Dedifferentiated amniotic fluid mesenchymal stem cell (primary cell): ENCODE measurements around the gene TRPC3.

Experiments used
- DNase-seq: peaks from one replicate; pipeline ENCODE4 v3.0.0-alpha.2; 2016; ENCODE audit errors: extremely low spot score

The TRPC3 gene

DNA sequence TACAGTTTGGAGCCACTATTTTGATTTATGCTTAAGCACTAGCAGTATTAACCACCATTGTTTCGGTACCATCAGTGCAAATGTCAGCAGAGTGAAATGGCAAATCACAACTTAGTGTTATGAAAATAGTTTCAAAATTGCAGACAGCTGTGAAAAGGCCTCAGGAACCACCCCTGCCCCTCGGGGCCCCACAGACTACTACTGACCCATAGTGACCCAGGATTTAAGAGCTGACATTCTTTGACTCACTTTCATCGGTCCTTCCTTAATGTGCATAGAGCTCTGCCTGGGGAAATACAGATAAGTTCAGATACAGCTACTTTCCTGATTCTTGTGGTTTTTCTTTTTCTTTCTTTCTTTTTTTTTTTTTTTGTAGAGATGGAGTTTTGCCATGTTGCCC, 78.3 kb downstream of the TRPC3 start:
- no peak for DNase-seq

DNA sequence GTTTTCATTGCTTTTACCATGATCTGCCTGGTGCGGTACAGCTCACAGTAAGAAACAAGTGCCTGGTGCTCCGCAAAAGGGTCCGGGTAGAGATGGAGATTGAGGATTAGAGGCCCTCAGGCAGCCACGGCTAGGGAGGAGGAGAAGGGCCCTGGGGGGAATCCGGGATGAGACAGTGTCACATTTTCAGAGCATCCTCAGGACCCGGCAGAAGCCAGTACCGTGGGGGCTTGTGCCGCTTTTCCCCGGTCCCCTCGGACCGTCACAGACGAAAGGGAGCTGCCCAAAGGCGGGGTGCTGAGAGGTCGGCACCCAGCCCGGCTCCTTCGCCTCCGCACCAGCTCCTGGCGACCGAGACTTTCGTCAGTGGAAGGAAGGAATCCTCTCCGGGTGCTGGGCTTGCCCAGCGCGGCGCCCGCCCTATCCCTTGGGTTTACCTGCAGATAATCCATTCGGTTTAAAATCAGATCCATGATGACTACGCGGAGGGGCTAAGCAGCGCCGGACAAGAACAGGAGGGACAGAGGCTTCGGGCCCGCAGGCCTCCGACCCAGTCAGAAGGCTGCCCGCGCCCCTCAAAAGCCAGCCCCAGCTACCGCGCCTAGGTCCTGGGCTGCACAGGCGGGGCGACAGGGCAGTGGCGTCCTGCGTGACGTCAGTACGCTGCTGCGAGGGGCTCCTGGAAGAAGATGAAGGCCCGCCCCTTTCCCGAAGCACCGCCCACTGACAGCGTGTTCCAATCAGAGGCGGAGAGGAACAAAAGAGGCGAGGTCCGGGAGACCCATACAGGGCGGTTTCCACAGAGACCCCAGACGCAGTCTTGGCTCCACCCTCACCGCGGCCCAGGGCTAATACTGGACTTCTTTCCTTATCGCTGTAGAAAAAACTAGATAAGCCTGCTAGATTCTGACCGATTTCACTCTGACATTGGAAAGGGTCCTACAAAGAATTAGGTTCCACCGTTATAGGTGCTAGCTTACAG, 81.7 kb downstream of the TRPC3 start, which contains the start of gene BBS7:
Gene BBS7 (minus strand): TSS at position 634 of the 982 bp plus-strand sequence. CDS start 161 bp downstream, at position 473.
- peak; percentile 97 for DNase-seq

DNA sequence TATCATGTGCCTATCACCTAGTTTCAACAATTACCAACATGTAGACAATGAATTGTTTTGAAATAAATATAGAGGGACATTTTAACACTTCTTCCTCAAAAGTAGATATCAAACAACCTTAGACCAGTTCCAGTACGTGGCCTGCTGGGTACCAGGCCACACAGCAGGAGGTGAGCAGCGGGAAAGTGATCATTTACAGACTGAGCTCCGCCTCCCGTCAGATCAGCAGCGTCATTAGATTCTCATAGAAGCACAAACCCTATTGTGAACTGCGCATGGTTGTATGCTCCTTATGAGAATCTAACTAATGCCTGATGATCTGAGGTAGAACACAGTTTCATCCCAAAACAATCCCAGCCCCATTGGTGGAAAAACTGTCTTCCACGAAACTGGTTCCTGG, 88.1 kb downstream of the TRPC3 start:
- DNase-seq = no peak

DNA sequence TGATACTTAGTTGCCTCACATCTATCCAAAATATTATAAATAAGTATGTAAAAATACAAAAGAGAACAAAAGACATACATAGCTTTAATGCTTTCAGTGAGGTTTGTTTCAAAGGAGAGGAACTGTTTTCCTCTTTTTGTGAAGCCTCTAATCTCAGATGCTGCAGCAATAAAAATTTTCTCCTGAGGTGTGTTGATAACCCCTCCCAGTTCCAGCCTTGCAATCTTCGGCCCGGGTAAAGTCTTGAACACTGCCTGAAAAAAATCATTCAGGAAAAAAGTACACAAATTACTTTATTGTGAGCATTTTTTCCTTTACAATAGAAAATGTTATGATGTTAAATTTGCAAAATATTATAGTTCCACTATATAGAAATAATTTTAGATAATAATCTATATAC, 90.4 kb downstream of the TRPC3 start:
- DNase-seq = no peak

DNA sequence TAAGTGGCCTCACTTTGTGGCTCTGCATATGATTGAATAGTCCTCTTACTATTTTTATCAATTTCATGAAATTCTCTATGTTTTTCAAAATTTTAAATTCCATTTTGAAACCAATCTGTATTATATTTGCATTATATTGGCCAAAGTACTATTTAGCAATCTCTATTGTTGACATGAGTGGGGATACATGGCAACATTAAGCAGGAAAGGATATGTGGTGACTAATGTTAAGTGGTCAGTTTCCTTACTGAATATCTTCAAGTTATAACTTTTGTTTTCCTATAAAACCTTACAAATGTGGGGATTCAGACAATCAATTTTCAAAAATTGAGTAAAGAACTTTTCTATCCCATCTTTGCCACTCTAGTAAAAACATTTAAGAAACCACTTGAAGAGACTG, 91.7 kb downstream of the TRPC3 start:
- no peak for DNase-seq

DNA sequence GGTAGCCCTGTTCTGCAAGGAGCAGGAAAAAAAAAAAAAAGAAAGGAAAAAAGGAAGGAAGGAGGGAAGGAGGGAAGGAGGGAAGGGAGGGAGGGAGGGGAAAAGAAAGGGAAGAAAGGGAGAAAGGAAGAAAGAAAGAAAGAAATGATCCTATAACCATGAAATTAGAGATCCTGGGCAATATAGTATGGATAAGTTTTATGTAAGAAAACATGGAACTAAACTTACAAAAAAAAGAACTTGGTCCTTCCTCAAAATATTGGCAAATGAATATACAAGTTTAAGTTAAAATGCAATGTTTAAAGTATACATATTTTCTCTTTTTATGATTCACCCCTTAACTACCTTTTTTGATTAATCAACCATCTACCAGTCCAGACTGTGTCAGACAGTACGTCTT, 100.5 kb downstream of the TRPC3 start:
- DNase-seq = no peak

DNA sequence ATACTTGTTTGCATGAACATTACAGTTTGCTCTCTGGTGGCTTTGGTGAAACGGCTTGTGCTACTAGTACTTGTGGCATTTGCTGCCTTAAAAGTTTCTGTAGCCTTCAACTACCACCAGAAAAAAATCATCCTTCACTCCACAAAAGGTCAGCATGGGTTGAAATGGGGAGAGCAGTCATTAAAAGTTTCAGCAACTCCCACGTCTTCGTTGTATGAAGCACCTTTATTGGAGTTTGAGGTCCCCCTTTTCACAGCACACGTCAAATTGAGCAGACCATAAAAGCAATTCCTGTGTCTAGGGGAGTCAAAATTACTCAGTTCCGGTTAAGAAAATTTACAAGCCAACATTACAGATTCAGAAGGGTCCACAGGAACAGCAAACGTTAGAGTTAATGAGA, 105.2 kb downstream of the TRPC3 start:
- DNase-seq = no peak

DNA sequence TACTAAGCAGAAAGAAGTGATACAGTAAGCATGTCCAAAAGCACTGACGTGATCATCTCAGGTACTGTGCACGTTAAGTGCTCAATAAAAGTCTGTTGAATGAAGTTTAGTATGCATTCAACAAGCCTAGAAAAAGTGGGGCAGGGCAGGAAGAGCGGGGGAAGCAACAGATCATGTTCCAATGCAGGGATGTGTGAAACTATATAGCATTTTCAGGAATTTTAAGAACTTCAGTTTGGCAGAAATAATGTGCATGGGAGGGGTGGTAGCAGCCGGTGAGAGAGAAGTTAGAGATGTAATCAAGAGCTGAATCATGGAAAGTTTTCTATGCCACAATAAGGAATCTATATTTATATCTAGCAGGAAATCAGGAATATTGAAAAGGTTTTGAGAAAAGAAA, 109.0 kb downstream of the TRPC3 start:
- DNase-seq = no peak

DNA sequence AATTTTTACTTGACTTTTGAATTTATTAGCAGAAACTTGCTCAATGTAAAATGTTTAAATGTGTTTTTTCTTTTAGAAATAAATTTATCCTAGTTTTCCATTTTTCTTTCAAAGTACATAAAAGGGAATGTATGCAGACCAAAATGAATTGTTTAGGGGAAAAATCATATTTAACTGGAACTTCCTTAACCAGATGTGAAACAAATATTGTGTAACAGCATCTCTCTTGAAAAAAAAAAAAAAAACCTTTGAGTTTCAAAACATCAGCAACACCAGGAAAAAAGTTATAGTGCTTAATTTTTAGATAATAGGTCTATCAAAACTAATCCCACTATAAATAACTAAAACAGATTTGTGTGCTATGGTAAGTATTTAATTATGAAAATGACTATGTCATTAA, 113.7 kb downstream of the TRPC3 start:
- DNase-seq = no peak

DNA sequence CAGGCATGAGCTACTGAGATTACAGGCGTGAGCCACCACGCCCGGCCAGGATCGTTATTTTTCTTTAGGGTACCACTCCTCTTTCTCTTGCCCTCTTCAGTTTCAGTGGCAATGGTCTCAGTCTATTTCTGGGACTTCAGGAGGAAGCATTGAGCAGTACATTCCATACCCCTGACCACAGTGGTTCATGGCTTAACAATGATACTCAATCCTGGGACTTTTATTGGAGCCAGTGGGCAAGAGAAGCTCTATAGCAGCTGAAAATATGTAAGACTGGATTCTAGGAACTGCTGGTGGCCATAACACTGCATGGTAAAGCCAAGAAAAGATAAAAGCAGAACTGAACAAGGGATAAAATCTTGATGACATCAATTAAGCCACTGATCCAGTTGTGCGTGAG, 122.3 kb downstream of the TRPC3 start:
- no peak for DNase-seq
